Panc1 (cell line): Measurements from ENCODE around the gene RNASE11. TPM values are rescaled to one million over a fixed set of nuclear protein-coding genes. Genes with fewer than 3 reads are reported as not detected.

Source experiments
- ATAC-seq: fragments of 200-7000 bp; cut with Tn5 transposase; 2 replicates; pipeline ENCODE4 v1.9.1; 2020; ENCODE audit warnings: mild to moderate bottlenecking, moderate library complexity
- BruUV-seq: library from RNA; stranded (reverse); fragments of 400-500 nt; replicated peaks from 2 replicates; lab custom pipeline; 2021; lab: Mats Ljungman, UMichigan
- CTCF ChIA-PET: fragments of 300-600 bp; sonication (Branson Sonifier 250); formaldehyde crosslinking; loops from one replicate; lab custom pipeline; 2022; ENCODE audit warnings: antibody characterized with exemption; lab: Charles Lee
- POLR2A ChIA-PET: fragments of 300-600 bp; sonication (Branson Sonifier 250); formaldehyde crosslinking; loops from one replicate; lab custom pipeline; 2022; ENCODE audit warnings: antibody characterized with exemption; lab: Charles Lee
- DNase-seq: peaks from one replicate; pipeline ENCODE4 v3.0.0-alpha.2; 2010; ENCODE audit warnings: low read depth, low spot score
- H3K27ac ChIP-seq: 2 replicates; pipeline ENCODE4 v1.5.1; 2011; ENCODE audit warnings: mild to moderate bottlenecking, low read length, inconsistent platforms
- H3K27me3 ChIP-seq: fragments of 200-500 bp; sonication (Bioruptor generic); 2 replicates; pipeline ENCODE4 v1.6.0; 2014; ENCODE audit warnings: low read length, inconsistent platforms; ENCODE audit not compliant: control insufficient read depth, insufficient read depth
- H3K36me3 ChIP-seq: fragments of 200-500 bp; sonication (Bioruptor generic); 2 replicates; pipeline ENCODE4 v1.5.1; 2014; ENCODE audit warnings: inconsistent platforms, mild to moderate bottlenecking, low read length, moderate library complexity; ENCODE audit not compliant: control insufficient read depth, insufficient read depth
- H3K4me1 ChIP-seq: 2 replicates; pipeline ENCODE4 v1.5.1; 2011; ENCODE audit warnings: inconsistent platforms, mild to moderate bottlenecking, low read length, moderate library complexity; ENCODE audit not compliant: control insufficient read depth, insufficient read depth
- H3K4me3 ChIP-seq, 2 experiments: 2 replicates each; pipeline ENCODE4 v1.5.1; 2011 to 2012; ENCODE audit warnings: low read depth in 2 of 2, low read length in 2 of 2, mild to moderate bottlenecking in 2 of 2, inconsistent platforms in 1 of 2, moderate library complexity in 1 of 2
- H3K9me3 ChIP-seq: fragments of 200-500 bp; sonication (Bioruptor generic); 2 replicates; pipeline ENCODE4 v1.5.1; 2014; ENCODE audit warnings: low read depth, mild to moderate bottlenecking, inconsistent platforms, low read length, moderate library complexity; ENCODE audit not compliant: control insufficient read depth, insufficient read depth
- CTCF ChIP-seq: fragments of 450-650 bp; IDR thresholded peaks from 2 replicates; pipeline ENCODE4 v1.5.1; 2017; ENCODE audit warnings: mild to moderate bottlenecking
- POLR2AphosphoS5 ChIP-seq: IDR thresholded peaks from 2 replicates; pipeline ENCODE4 v1.6.1; 2012; ENCODE audit warnings: mild to moderate bottlenecking, low read depth, low read length, moderate library complexity
- REST ChIP-seq, 2 experiments: IDR thresholded peaks; 2 replicates each; pipeline ENCODE4 v1.6.1; 2011 to 2012; ENCODE audit warnings: low read depth in 2 of 2, control low read depth in 1 of 2, low read length in 1 of 2, mild to moderate bottlenecking in 1 of 2, moderate library complexity in 1 of 2; ENCODE audit not compliant: insufficient read depth in 1 of 2
- SIN3A ChIP-seq: IDR thresholded peaks from 2 replicates; pipeline ENCODE4 v1.6.1; 2012; ENCODE audit warnings: low read depth, mild to moderate bottlenecking, low read length, moderate library complexity, borderline replicate concordance; ENCODE audit not compliant: insufficient read depth
- TCF7L2 ChIP-seq: IDR thresholded peaks from 2 replicates; pipeline ENCODE4 v1.6.1; 2011; ENCODE audit warnings: mild to moderate bottlenecking, low read depth, low read length, inconsistent platforms
- in situ Hi-C: cut with HindIII; loops from 2 replicates; pipeline ENCODE4 v1.10.0; 2016; ENCODE audit warnings: low sequenced_read_pairs, low pct_unique_long_range_greater_than_20kb
- intact Hi-C: fragments of 100-400 bp; cut with micrococcal nuclease; formaldehyde crosslinking; loops from one replicate; pipeline ENCODE4 v1.10.0; 2022; ENCODE audit not compliant: unreplicated experiment
- total RNA-seq: library from RNA; stranded (reverse); gene quantifications from one replicate; pipeline ENCODE4 v1.2.1, GENCODE V29; 2021; ENCODE audit not compliant: unreplicated experiment

RNASE11 gene
- total RNA-seq, 1 experiment from 2014 or later = not detected

- H3K36me3 ChIP-seq = no peaks in the 10 kb centered on the region
- DNase-seq (no peak), ATAC-seq (peak; percentile 64)
- H3K9me3 ChIP-seq = no peaks in the 10 kb centered on the region
- H3K4me1 ChIP-seq = peaks cover 14% of the 10 kb centered on the region
- peak overlapping the region; percentile 40; the same call in 1 of the 2 replicates for H3K27ac ChIP-seq
- in situ Hi-C loops (no loop called here), intact Hi-C loops (no loop called here)
- ChIA-PET CTCF (no interaction called here), POLR2A (no interaction called here)
- peak overlapping the region; percentile 56 to 86 for H3K4me3 ChIP-seq
- no peak for TF ChIP-seq TCF7L2
- TF ChIP-seq CTCF = no peak
- TF ChIP-seq REST (IDR thresholded peaks at IDR 0.05; ENCODE audit: insufficient read depth in 1 of 2, low read depth in 2 of 2, low read length in 1 of 2) = no peak
- TF ChIP-seq POLR2AphosphoS5 = no peak
- no TSS peak for BruUV-seq
- peaks cover 2% of the 10 kb centered on the region; the same call in 1 of the 2 replicates for H3K27me3 ChIP-seq
These were observed 43.5 kb upstream of the RNASE11 start for GRCh38 chr14:20631023-20631879.

GRCh38 chr14:20630340-20631022 lies 42.7 kb upstream of the RNASE11 start:
- intact Hi-C loops = no loop called here
- Histone ChIP-seq H3K9me3 (no peaks in the 10 kb centered on the region), H3K27me3 (peaks cover 2% of the 10 kb centered on the region; the same call in 1 of the 2 replicates), H3K27ac (peak overlapping the region; percentile 40; the same call in 1 of the 2 replicates), H3K36me3 (no peaks in the 10 kb centered on the region), H3K4me1 (peaks cover 14% of the 10 kb centered on the region), H3K4me3 (peak overlapping the region; percentile 56 to 86)
- no TSS peak for BruUV-seq
- in situ Hi-C loops = no loop called here
- peak; percentile 57 for ATAC-seq
- CTCF ChIA-PET = interaction anchor here (0.5 to 0.6 kb wide), 2 partner anchors 32 to 868 kb away, joined by 3 to 4 read pairs; no protein-coding TSS in a partner anchor
- no peak for TF ChIP-seq REST (IDR thresholded peaks at IDR 0.05; ENCODE audit: insufficient read depth in 1 of 2, low read depth in 2 of 2, low read length in 1 of 2)
- TF ChIP-seq POLR2AphosphoS5 = no peak
- TF ChIP-seq CTCF = no peak
- TF ChIP-seq TCF7L2 = no peak
- TF ChIP-seq SIN3A = no peak
- DNase-seq = peak; percentile 88
- POLR2A ChIA-PET = no interaction called here
